T-helper 2 cell treated with Interferon-gamma antibody and Interleukin-4, amounts not matched to agents 5 μg/mL and 100 μg/mL, for 36 hours (primary cell): ENCODE measurements around the gene TBC1D17.

ENCODE experiments used
- DNase-seq: peaks from one replicate; pipeline ENCODE4 v3.0.0; 2021; ENCODE audit warnings: low spot score
- H3K27ac Mint-ChIP-seq: one replicate; pipeline ENCODE4 v1.8.0; 2021; ENCODE audit warnings: mild to moderate bottlenecking, mixed read lengths
- H3K27me3 Mint-ChIP-seq: one replicate; pipeline ENCODE4 v1.8.0; 2021; ENCODE audit warnings: low read depth, mixed read lengths
- H3K36me3 Mint-ChIP-seq: one replicate; pipeline ENCODE4 v1.8.0; 2021; ENCODE audit warnings: low read depth, mixed read lengths
- H3K4me1 Mint-ChIP-seq: one replicate; pipeline ENCODE4 v1.8.0; 2021; ENCODE audit warnings: low read depth, mixed read lengths
- H3K4me3 Mint-ChIP-seq: one replicate; pipeline ENCODE4 v1.8.0; 2022; ENCODE audit warnings: mild to moderate bottlenecking, moderate library complexity, mixed read lengths
- H3K9me3 Mint-ChIP-seq: one replicate; pipeline ENCODE4 v1.8.0; 2021; ENCODE audit warnings: mixed read lengths

Gene TBC1D17

GRCh38 chr19:49894879-49895565 lies 17.5 kb downstream of the TBC1D17 start:
- no peaks in the 10 kb centered on the region for H3K36me3 Mint-ChIP-seq
- no peaks in the 10 kb centered on the region for H3K9me3 Mint-ChIP-seq
- H3K4me1 Mint-ChIP-seq = peaks cover 21% of the 10 kb centered on the region
- DNase-seq = peak; percentile 55
- no peak overlapping the region for H3K27ac Mint-ChIP-seq
- H3K4me3 Mint-ChIP-seq = no peak overlapping the region
- H3K27me3 Mint-ChIP-seq = no peaks in the 10 kb centered on the region

DNA sequence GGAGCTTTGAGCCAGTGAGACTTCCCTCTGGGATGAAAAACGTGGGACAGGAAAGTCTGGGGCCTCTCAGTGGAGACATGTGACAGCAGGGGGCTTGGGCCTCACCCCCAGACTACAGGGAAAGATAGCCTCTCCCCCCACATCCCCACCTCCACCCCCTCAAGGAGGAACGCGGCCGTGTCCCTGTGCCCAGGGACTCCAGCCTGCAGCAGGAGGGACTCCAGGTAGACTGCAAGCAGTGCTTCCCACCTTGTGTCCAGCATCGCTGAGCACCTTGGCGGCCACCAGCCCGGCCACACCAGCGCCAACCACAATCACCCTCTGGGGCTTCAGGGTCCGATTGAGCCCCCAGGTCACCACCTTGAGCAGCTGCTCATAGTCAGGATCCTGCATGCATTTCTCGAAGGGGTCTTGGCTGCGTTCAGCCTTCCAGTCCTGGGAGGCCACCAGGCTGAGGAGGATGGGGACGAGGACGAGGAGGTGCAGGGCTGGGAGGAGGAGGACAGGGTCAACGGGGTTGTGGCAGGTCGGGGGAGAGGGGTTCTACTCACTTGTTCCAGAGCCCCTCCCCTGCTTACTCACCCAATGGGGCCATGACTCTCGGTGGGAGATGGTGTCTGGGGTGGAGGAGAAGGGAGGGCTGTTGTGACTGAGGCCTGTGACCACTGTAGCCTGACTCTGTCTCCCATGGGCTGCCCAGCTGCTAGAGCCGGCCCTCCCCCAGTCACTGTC lies 18.2 kb downstream of the TBC1D17 start:
- Mint-ChIP-seq H3K9me3 (no peaks in the 10 kb centered on the region), H3K36me3 (no peaks in the 10 kb centered on the region), H3K27ac (no peak overlapping the region), H3K4me3 (no peak overlapping the region), H3K4me1 (peaks cover 18% of the 10 kb centered on the region), H3K27me3 (no peaks in the 10 kb centered on the region)
- DNase-seq = peak; percentile 38

DNA sequence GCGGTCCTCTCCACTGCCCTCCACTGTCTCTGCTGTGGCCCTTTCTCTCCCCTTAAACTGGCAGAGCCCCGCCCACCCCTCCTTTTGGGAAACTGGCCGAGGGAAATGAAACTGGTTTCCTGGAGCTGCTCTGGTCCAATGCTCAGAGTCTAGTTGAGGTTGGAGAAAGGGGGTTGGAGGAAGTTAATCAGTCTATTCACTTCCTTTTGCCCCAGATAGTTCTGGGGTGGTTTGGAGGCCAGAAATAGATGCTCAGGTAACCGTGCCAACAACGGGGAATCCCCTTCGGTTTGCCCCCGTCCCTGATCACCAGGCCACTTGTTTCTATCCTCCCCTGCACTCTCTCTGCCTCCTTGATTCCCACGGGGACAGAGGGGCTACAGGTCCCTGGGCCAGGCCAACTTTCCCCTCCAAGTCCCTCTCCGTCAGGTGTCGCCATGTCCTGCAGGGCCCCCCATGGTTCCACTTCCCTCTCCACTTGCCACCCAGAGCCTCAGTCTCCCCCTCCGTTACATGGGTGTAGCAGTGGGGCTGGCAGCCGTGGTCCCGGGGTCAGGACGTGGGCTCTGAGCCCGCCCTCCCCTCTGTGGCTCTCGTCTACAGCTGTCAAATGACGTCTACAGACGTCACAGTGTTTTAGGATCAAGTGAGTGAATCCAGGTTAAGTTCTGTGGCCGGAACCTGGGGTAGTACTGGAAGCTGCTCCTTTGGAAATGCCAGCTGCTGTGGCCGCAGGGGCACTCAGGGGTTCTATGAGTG lies 19.5 kb downstream of the TBC1D17 start, which contains the start of gene IL4I1:
Gene IL4I1, minus strand, starts transcription at position 25 of the 759 bp plus-strand sequence. CDS start 727 bp downstream, outside the sequence.
- Mint-ChIP-seq H3K4me1 (peaks cover 18% of the 10 kb centered on the region), H3K36me3 (no peaks in the 10 kb centered on the region), H3K9me3 (no peaks in the 10 kb centered on the region), H3K27ac (peak within 1 kb of the TSS; percentile 98), H3K4me3 (peak within 1 kb of the TSS; percentile 81), H3K27me3 (no peaks in the 10 kb centered on the region)
- peak; percentile 68 for DNase-seq

DNA sequence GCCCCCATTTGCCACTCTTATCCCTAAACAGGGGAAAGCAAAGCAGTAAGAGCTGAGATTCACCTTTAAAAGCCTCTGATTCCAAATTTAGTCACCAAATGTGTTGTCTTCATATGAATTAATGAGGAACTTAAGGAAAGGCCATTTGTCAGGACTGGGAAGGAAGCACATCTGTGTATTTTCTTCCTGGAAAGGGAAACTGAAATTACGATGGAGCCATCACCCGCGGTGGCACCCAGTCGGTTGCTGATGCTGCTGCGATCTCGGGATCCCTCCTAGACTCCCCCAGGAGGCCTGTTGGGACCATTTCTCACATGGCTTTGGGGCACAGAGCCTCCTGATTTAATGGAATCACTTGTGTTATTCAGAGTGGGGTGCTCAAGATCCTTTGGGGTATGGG lies 26.6 kb downstream of the TBC1D17 start:
- Mint-ChIP-seq H3K9me3 (no peaks in the 10 kb centered on the region), H3K36me3 (peaks cover 20% of the 10 kb centered on the region), H3K27me3 (no peaks in the 10 kb centered on the region), H3K4me1 (peaks cover 5% of the 10 kb centered on the region), H3K27ac (no peak overlapping the region), H3K4me3 (no peak overlapping the region)
- DNase-seq = no peak

DNA sequence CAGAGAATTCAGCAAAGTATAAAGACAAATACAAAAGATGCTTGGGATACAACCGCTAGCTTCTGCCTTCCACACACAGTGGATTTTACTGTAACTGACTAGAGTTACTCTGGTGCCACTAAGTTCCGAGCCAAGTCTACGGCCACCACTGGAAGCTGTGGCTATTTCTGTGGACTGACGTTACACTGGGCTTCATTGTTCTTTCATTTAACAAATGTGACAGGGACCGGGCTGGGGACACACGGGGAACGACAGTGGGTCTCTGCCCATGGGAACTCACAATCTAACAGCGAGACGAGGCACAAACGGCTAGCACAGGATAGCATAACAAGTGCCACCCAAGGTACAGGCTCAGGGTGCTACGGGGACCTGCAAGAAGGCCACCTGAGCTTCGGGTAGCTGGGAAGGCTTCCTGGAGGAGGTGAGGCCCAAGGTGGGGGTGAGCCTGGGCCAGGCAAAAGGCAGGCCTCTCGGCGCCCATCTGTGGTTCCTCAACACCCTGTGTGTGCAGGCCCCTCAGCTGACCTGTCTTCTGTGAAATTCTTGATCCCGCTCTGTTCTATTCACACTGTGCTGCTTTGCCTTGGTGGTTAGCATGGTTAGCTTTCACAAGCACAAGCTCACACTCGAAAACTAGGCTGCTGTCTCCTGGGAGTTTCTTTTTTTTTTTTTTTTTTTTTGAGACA lies 29.5 kb downstream of the TBC1D17 start:
- peaks cover 13% of the 10 kb centered on the region for H3K4me1 Mint-ChIP-seq
- no peaks in the 10 kb centered on the region for H3K27me3 Mint-ChIP-seq
- no peak overlapping the region for H3K4me3 Mint-ChIP-seq
- H3K27ac Mint-ChIP-seq = no peak overlapping the region
- no peak for DNase-seq
- peaks cover 31% of the 10 kb centered on the region for H3K36me3 Mint-ChIP-seq
- no peaks in the 10 kb centered on the region for H3K9me3 Mint-ChIP-seq

DNA sequence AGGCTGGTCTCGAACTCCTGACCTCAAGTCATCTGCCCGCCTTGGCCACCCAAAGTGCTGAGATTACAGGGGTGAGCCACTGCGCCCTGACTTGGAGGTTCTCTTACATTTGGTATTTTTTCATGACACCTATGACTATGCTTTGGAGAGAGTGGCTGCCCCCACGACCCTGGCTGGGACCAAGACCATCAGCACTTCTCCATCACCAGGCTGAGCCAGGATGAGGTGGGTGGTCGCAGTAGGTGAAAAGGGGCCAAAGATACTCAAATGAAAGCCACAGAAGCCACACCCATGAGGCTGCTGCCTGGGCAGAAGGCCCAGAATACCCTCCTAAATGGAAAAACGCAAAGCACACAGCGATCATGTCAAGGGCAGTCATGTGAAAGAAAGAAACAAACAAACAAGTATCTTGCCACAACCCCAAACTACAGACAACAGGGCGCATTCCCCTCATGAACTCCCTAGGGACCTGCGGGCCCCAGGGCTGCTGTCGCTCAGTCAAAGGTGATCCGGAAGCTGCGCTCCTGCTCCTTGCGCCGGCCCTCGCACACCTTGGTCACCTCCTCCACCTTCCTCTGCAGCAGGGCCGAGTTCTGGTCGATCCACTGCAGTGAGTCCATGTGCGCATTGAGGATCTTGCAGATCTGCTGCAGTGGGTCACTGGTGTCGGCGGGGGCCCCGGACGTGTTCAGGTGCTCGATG lies 30.4 kb downstream of the TBC1D17 start:
- Mint-ChIP-seq H3K4me3 (no peak overlapping the region), H3K9me3 (no peaks in the 10 kb centered on the region), H3K4me1 (peaks cover 19% of the 10 kb centered on the region), H3K27ac (peak overlapping the region; percentile 15), H3K36me3 (peaks cover 37% of the 10 kb centered on the region), H3K27me3 (no peaks in the 10 kb centered on the region)
- no peak for DNase-seq

DNA sequence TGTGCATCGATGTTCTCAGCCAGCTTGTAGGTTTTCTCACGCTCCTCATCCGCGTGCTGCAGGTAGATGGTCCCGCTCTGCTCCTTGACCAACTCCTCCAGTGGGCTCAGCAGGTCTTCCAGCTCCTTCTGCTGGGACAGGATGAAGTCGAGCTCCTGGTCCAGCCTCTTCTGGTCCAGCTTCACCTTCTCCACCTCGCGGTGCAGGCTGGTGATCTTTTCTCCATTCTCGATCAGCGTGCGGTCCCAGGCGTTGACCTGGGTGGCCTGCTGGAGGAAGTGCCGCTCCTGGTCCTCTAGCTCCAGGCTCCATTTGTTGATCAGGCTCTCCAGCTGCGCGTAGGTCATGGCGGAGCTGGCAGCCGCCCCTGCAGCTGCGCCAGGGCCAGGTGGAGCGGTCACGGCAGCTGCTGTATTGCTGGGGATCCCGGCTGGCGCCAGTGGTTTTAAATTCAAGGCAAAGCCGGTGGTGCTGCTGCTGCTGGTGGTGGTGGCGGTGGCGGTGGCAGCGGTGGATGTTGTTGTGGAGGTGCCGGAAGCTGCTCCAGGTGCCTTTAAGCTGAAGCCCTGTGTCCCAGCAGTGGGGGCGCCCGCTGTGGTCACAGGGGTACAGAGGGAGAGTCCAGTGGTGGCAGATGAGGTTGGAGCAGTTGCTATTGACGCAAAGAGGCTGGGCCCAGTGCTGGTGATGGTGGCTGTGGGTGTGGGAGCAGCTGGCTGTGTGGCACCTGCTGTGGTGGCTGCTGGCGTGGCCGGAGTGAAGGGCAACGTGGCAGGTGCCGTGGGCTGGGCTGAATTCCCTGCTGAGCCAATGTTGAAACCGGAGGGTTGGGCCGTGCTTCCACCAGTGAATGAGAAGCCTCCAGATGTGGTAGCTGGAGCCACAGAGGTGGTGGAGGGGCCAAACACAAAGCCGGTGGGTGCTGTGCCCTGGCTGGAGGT lies 31.2 kb downstream of the TBC1D17 start:
- no peak overlapping the region for H3K4me3 Mint-ChIP-seq
- H3K36me3 Mint-ChIP-seq = peaks cover 46% of the 10 kb centered on the region
- H3K27ac Mint-ChIP-seq = no peak overlapping the region
- peaks cover 24% of the 10 kb centered on the region for H3K4me1 Mint-ChIP-seq
- H3K9me3 Mint-ChIP-seq = no peaks in the 10 kb centered on the region
- no peaks in the 10 kb centered on the region for H3K27me3 Mint-ChIP-seq
- no peak for DNase-seq

- Mint-ChIP-seq H3K4me1 (peaks cover 24% of the 10 kb centered on the region), H3K27me3 (no peaks in the 10 kb centered on the region), H3K9me3 (no peaks in the 10 kb centered on the region), H3K36me3 (peaks cover 57% of the 10 kb centered on the region), H3K4me3 (no peak overlapping the region), H3K27ac (no peak overlapping the region)
- DNase-seq = no peak
These were observed 32.7 kb downstream of the TBC1D17 start for GRCh38 chr19:49910179-49910578.

DNA sequence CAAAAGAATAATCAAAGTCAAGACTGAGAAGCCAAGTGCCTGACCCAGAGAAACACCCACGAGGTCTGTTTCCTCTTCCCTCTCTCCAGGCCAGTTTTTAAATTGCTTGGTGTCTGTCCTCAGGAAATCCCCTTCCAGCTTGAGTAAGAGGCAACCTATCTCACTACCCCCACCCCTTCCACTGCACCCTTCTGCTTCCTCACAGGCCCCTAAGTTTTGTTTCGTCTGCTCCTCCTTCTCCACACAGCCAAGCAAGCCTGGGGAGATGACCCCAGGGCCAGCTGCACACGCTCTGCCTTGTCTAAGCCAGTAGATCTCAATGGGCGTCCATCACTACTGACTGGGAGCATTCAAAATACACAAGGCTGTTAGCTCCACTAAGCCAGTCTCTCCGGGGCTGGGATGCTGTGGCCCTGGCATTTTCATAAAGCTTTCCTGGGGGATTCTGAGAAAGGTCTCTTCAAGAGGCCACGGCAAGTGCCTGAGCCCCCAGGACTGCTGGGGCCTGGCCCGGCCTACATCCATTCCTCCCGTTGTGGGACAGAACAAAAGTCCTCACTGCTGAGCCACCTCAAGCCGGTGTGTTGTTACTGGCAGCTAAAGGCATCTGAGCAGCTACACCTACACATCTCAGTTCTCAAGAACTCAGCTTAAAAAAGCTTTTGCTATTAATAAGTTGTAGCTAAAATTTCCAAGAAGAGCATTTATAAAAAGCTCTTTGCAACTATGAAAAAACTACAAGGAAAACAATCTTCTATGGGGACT lies 34.1 kb downstream of the TBC1D17 start:
- H3K4me3 Mint-ChIP-seq = peak overlapping the region; percentile 21
- no peaks in the 10 kb centered on the region for H3K27me3 Mint-ChIP-seq
- peaks cover 55% of the 10 kb centered on the region for H3K36me3 Mint-ChIP-seq
- H3K9me3 Mint-ChIP-seq = no peaks in the 10 kb centered on the region
- peak overlapping the region; percentile 63 for H3K27ac Mint-ChIP-seq
- DNase-seq = peak; percentile 44
- peaks cover 21% of the 10 kb centered on the region for H3K4me1 Mint-ChIP-seq

DNA sequence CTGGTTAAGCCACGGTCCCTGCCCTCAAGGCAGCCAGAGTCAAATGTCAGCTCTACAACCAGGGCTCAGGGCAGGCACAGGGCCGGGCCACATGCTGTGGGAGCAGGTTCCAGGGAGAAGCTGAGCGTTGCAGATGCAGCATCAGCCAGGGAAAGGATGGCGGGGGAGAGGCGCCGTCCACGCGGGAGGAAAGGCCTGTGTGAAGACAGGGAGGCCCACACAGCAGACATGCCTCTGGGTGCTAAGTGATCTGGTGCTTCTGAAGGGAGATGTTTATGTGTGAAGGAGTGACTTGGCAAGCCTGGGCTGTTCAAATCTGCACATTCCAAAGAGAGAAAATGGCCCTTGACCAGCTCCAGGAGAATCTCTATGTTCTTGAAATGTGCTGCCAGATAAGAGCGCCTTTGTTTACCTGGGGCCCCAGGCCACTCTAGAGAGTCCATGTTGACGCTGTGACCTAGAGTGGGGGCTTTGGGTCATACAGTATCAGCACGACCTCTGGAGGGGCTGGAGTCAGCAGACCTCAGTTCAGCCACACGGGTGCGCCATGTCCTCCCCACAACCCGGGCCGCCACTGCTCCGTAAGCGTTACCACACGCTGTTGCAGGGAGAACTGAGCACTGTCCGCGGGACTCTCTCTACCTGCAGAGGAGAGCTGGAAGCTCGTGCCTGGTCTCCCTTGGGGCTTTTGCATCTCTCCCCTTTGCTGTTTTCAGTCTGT lies 35.6 kb downstream of the TBC1D17 start:
- DNase-seq = no peak
- Mint-ChIP-seq H3K36me3 (peaks cover 61% of the 10 kb centered on the region), H3K4me3 (no peak overlapping the region), H3K9me3 (no peaks in the 10 kb centered on the region), H3K4me1 (peaks cover 20% of the 10 kb centered on the region), H3K27ac (no peak overlapping the region), H3K27me3 (no peaks in the 10 kb centered on the region)

DNA sequence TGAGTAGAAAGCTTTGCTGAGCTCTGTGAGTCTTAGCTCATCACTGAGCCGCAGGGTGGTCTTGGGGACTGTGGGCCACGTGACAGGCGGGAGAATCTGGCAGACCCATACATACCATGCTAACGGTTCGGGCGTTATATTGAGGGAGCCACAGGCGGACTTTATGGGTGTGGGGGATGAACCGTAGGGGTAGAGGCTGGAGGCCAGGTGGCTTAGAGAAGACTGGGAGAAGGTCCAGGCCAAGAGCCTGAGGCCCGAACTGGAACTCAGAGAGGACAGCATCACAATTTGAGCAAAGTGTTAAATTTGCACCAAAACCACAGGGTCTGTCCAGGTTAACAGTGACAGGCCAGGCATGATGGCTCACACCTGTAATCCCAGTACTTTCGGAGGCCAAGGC lies 36.2 kb downstream of the TBC1D17 start:
- H3K4me3 Mint-ChIP-seq = no peak overlapping the region
- DNase-seq = no peak
- H3K36me3 Mint-ChIP-seq = peaks cover 58% of the 10 kb centered on the region
- H3K27ac Mint-ChIP-seq = no peak overlapping the region
- H3K27me3 Mint-ChIP-seq = no peaks in the 10 kb centered on the region
- H3K4me1 Mint-ChIP-seq = peaks cover 20% of the 10 kb centered on the region
- no peaks in the 10 kb centered on the region for H3K9me3 Mint-ChIP-seq
